ENCODE measurements around the gene ROCK2. TPM values are rescaled to one million over a fixed set of nuclear protein-coding genes. Genes with fewer than 3 reads are reported as not detected.

The ROCK2 gene
- total RNA-seq, 2 donors from 2014 or later: 19.1 to 26.3 TPM

GRCh38 chr2:11357428-11357972 lies 13.1 kb upstream of the ROCK2 start:
- Mint-ChIP-seq H3K27ac (no peak overlapping the region), H3K4me3 (no peak overlapping the region), H3K27me3 (peaks cover 0 to 11% of the 10 kb centered on the region in 2 donors), H3K36me3 (no peaks in the 10 kb centered on the region), H3K9me3 (no peaks in the 10 kb centered on the region), H3K4me1 (ENCODE audit: low read depth in 2 of 2) (no peaks in the 10 kb centered on the region)
- no peak for DNase-seq (ENCODE audit: low spot score)
- ATAC-seq: peak in 1 of 2 donors; percentile 24

GRCh38 chr2:11356764-11357163 lies 12.3 kb upstream of the ROCK2 start:
- Mint-ChIP-seq H3K4me3 (no peak overlapping the region), H3K36me3 (no peaks in the 10 kb centered on the region), H3K27ac (no peak overlapping the region), H3K9me3 (no peaks in the 10 kb centered on the region), H3K4me1 (ENCODE audit: low read depth in 2 of 2) (no peaks in the 10 kb centered on the region), H3K27me3 (peaks cover 0 to 16% of the 10 kb centered on the region in 2 donors)
- DNase-seq (ENCODE audit: low spot score) (no peak), ATAC-seq (no peak)

GRCh38 chr2:11355194-11356053 lies 11.0 kb upstream of the ROCK2 start:
- no peak for DNase-seq (ENCODE audit: low spot score)
- H3K27ac Mint-ChIP-seq: no peak overlapping the region
- H3K9me3 Mint-ChIP-seq: no peaks in the 10 kb centered on the region
- no peaks in the 10 kb centered on the region for H3K36me3 Mint-ChIP-seq
- H3K4me1 Mint-ChIP-seq (ENCODE audit: low read depth in 2 of 2): no peaks in the 10 kb centered on the region
- no peak overlapping the region for H3K4me3 Mint-ChIP-seq
- peaks cover 0 to 16% of the 10 kb centered on the region in 2 donors for H3K27me3 Mint-ChIP-seq
- no peak for ATAC-seq

- ATAC-seq (no peak), DNase-seq (ENCODE audit: low spot score) (no peak)
- Mint-ChIP-seq H3K27ac (no peak overlapping the region), H3K36me3 (no peaks in the 10 kb centered on the region), H3K4me1 (ENCODE audit: low read depth in 2 of 2) (no peaks in the 10 kb centered on the region), H3K9me3 (no peaks in the 10 kb centered on the region), H3K4me3 (no peak overlapping the region), H3K27me3 (peaks cover 0 to 13% of the 10 kb centered on the region in 2 donors)
Measured at GRCh38 chr2:11354363-11355154, 10.1 kb upstream of the ROCK2 start.

DNA sequence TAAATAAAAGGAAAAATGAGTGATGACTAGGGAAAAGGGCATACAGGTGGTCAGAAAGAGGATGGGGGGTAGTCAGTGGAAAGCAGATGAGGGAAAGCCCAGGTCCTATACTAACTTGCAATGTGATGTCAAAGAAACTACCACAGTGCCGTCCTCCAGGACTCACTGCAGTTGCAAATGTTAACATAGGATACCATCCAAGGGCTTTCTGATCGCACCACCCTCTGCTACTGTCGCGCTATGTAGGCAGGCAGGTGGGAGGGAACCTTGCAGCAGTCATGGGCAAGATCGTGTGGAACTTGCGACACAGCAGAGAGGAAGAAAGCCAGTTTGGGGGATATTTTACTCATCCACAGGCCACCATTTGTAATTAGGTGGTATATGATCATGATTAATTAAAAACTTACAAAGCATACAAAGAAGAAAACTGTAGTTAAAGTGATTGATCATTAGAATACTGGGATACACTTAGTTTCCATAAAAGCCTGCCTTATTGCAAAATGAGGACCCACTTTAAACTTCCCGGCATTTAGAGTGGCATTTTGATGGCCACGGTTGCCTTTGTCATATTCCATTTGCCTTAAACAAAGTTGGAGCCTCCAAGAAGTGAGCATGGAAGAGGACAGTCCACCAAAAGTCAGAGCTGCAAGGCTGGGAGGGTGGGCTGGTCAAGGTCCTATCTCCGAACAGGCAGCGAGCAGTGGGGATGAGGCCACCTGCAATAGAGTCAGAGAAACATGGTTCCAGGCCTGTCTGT lies 8.5 kb upstream of the ROCK2 start:
- no peaks in the 10 kb centered on the region for H3K4me1 Mint-ChIP-seq (ENCODE audit: low read depth in 2 of 2)
- ATAC-seq (no peak), DNase-seq (ENCODE audit: low spot score) (no peak)
- peaks cover 0 to 12% of the 10 kb centered on the region in 2 donors for H3K27me3 Mint-ChIP-seq
- H3K9me3 Mint-ChIP-seq: no peaks in the 10 kb centered on the region
- no peak overlapping the region for H3K4me3 Mint-ChIP-seq
- H3K36me3 Mint-ChIP-seq: no peaks in the 10 kb centered on the region
- no peak overlapping the region for H3K27ac Mint-ChIP-seq

- Mint-ChIP-seq H3K36me3 (peaks cover 4% of the 10 kb centered on the region), H3K27ac (no peak overlapping the region), H3K4me1 (ENCODE audit: low read depth in 2 of 2) (peaks cover 3 to 6% of the 10 kb centered on the region in 2 donors), H3K4me3 (no peak overlapping the region), H3K27me3 (peaks cover 0 to 7% of the 10 kb centered on the region in 2 donors), H3K9me3 (no peaks in the 10 kb centered on the region)
- no peak for ATAC-seq
- DNase-seq (ENCODE audit: low spot score): no peak
Measured at GRCh38 chr2:11348209-11348749, 3.8 kb upstream of the ROCK2 start.

- no peak overlapping the region for H3K4me3 Mint-ChIP-seq
- no peak overlapping the region for H3K27ac Mint-ChIP-seq
- no peaks in the 10 kb centered on the region for H3K9me3 Mint-ChIP-seq
Measured at GRCh38 chr2:11347403-11347959, 3.0 kb upstream of the ROCK2 start.

GRCh38 chr2:11346023-11346482 lies 1.6 kb upstream of the ROCK2 start:
- DNase-seq (ENCODE audit: low spot score) (no peak), ATAC-seq (no peak)
- Mint-ChIP-seq H3K27me3 (no peaks in the 10 kb centered on the region), H3K4me1 (ENCODE audit: low read depth in 2 of 2) (peaks cover 13 to 15% of the 10 kb centered on the region in 2 donors), H3K9me3 (no peaks in the 10 kb centered on the region), H3K4me3 (no peak overlapping the region), H3K27ac (no peak overlapping the region), H3K36me3 (peaks cover 5% of the 10 kb centered on the region)

More at GRCh38 chr2:11347403-11347959, 3.0 kb upstream of the ROCK2 start:
- ATAC-seq: no peak
- H3K36me3 Mint-ChIP-seq: peaks cover 5% of the 10 kb centered on the region
- H3K4me1 Mint-ChIP-seq (ENCODE audit: low read depth in 2 of 2): peaks cover 11 to 14% of the 10 kb centered on the region in 2 donors
- peaks cover 0 to 5% of the 10 kb centered on the region in 2 donors for H3K27me3 Mint-ChIP-seq
- DNase-seq (ENCODE audit: low spot score): no peak

GRCh38 chr2:11344956-11345677 lies 681 bp upstream of the ROCK2 start:
- H3K27me3 Mint-ChIP-seq: no peaks in the 10 kb centered on the region
- H3K36me3 Mint-ChIP-seq: peaks cover 5% of the 10 kb centered on the region
- H3K4me3 Mint-ChIP-seq: peak overlapping the region; percentile 72
- DNase-seq (ENCODE audit: low spot score): no peak
- ATAC-seq: peak in 1 of 2 donors; percentile 68
- no peaks in the 10 kb centered on the region for H3K9me3 Mint-ChIP-seq
- peaks cover 13 to 15% of the 10 kb centered on the region in 2 donors for H3K4me1 Mint-ChIP-seq (ENCODE audit: low read depth in 2 of 2)
- H3K27ac Mint-ChIP-seq: peak overlapping the region; percentile 46 to 75

DNA sequence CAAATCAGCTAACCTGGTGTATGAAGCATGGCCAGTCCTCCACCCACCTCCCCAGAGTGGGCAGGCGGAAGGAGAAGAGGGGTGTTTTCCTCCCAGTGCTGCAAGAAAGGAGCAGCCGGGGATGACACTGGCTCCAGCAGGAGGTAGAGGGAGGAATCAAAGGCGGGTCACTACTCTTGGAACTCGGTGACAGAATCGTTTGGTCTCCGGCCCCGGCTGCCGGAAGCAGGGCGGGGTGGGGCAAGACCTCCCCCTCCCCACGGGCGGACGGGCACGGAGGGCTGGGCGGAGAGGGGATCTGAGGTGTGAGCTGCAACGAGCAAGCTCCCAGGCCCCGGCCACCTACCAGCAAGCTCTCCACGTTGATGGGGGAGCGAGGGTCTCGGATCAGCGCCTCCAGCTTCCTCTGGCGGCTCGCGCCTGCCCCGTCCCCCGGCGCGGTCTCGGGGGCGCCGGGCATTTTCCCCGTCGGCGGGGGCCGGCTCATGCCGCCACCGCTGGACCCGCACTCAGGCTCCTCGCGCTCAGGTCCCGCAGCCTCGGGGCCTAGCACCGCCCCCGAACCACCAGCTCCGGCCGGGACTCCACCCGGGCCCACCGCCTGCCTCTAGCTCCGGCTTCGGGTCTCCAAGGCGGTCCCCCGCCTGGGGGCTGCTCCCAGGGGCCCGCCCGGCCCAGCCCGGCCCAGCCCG lies 640 bp downstream of the ROCK2 start:
- peak overlapping the region; percentile 77 to 93 for H3K27ac Mint-ChIP-seq
- no peaks in the 10 kb centered on the region for H3K9me3 Mint-ChIP-seq
- peak overlapping the region; percentile 92 for H3K4me3 Mint-ChIP-seq
- no peaks in the 10 kb centered on the region for H3K27me3 Mint-ChIP-seq
- peaks cover 13 to 15% of the 10 kb centered on the region in 2 donors for H3K4me1 Mint-ChIP-seq (ENCODE audit: low read depth in 2 of 2)
- ATAC-seq (peak; percentile 29 to 43), DNase-seq (ENCODE audit: low spot score) (no peak)
- peaks cover 5% of the 10 kb centered on the region for H3K36me3 Mint-ChIP-seq

- ATAC-seq (no peak), DNase-seq (ENCODE audit: low spot score) (no peak)
- H3K27me3 Mint-ChIP-seq: no peaks in the 10 kb centered on the region
- H3K36me3 Mint-ChIP-seq: peaks cover 5% of the 10 kb centered on the region
- peaks cover 13 to 18% of the 10 kb centered on the region in 2 donors for H3K4me1 Mint-ChIP-seq (ENCODE audit: low read depth in 2 of 2)
- no peaks in the 10 kb centered on the region for H3K9me3 Mint-ChIP-seq
- H3K27ac Mint-ChIP-seq: peak overlapping the region; percentile 77 to 93
- H3K4me3 Mint-ChIP-seq: peak overlapping the region; percentile 92
Measured at GRCh38 chr2:11343368-11343649, 1.1 kb downstream of the ROCK2 start.
